Stomach (tissue), 9 donors: Measurements from ENCODE around the gene DCC. TPM values are rescaled to one million over a fixed set of nuclear protein-coding genes. Genes with fewer than 3 reads are reported as not detected.

Experiments used
- DNase-seq, 2 donors: peaks; one replicate each; pipeline versions ENCODE4 v3.0.0 to v3.0.0-alpha.2; 2013 to 2019
- H3K27ac ChIP-seq, 5 donors: fragments of 200-600 bp in 4 of 5; sonication (generic) in 4 of 5; one replicate each; pipeline ENCODE4 v1.5.1; 2013 to 2019; ENCODE audit warnings: mild to moderate bottlenecking in 1 of 5, moderate library complexity in 1 of 5
- H3K27me3 ChIP-seq, 3 donors: fragments of 200-600 bp; sonication (generic); one replicate each; pipeline ENCODE4 v1.5.1; 2017 to 2019; ENCODE audit warnings: mixed run types in 1 of 3
- H3K36me3 ChIP-seq, 4 donors: fragments of 200-600 bp; sonication (generic); 1 replicate in 3 of 4; 2 replicates in 1 of 4; pipeline ENCODE4 v1.5.1; 2016 to 2019
- H3K4me1 ChIP-seq, 4 donors: fragments of 200-600 bp; sonication (generic); one replicate each; pipeline ENCODE4 v1.5.1; 2016 to 2019
- H3K4me3 ChIP-seq, 4 donors: fragments of 200-600 bp; sonication (generic) in 3 of 4; one replicate each; pipeline ENCODE4 v1.5.1; 2016 to 2019; ENCODE audit warnings: mild to moderate bottlenecking in 1 of 4
- H3K9me3 ChIP-seq, 4 donors: fragments of 200-600 bp; sonication (generic); one replicate each; pipeline ENCODE4 v1.5.1; 2016 to 2019
- CTCF ChIP-seq, 7 experiments: fragments of 450-650 bp in 4 of 7; fragments of 200-600 bp in 3 of 7; sonication (generic) in 3 of 7; IDR thresholded peaks; one replicate each; pipeline ENCODE4 v1.5.1; 2016 to 2019; ENCODE audit warnings: antibody characterized with exemption in 7 of 7, control low read depth in 2 of 7, mild to moderate bottlenecking in 1 of 7
- EP300 ChIP-seq: sonication (generic); formaldehyde crosslinking; IDR thresholded peaks from one replicate; pipeline ENCODE4 v1.6.1; 2017; ENCODE audit warnings: antibody characterized with exemption
- POLR2A ChIP-seq, 4 donors: fragments of 450-650 bp; IDR thresholded peaks; one replicate each; pipeline ENCODE4 v1.6.1; 2016; ENCODE audit warnings: antibody characterized with exemption in 4 of 4, control low read depth in 2 of 4, mild to moderate bottlenecking in 1 of 4, moderate library complexity in 1 of 4
- POLR2AphosphoS5 ChIP-seq, 3 donors: sonication (generic); formaldehyde crosslinking; IDR thresholded peaks; one replicate each; pipeline ENCODE4 v1.6.1; 2016; ENCODE audit warnings: antibody characterized with exemption in 3 of 3
- WGBS, 5 donors: extraction: QIAGEN DNeasy Blood & Tissue Kit in 3 of 5; methylation state at CpG; one replicate each; pipeline versions ENCODE4 v1.1.5 to v1.1.7; 2013 to 2018; 5-methylcytosine and 5-hydroxymethylcytosine counted together
- intact Hi-C: fragments of 100-400 bp; cut with DNase I; formaldehyde crosslinking; loops from one replicate; pipeline ENCODE4 v1.15.1; 2023; ENCODE audit warnings: low total_unique reads
- polyA plus RNA-seq, 3 donors: library from polyadenylated mRNA; stranded (reverse); fragments of 200-250 nt; gene quantifications; one replicate each; pipeline ENCODE4 v1.2.3, GENCODE V29; 2013
- total RNA-seq, 5 donors: library from RNA; depleted of rRNA; stranded (reverse); fragments of >200 nt; gene quantifications; one replicate each; pipeline versions ENCODE4 v1.1.0 to v1.2.3, GENCODE V29; 2014 to 2016
- donor health status: healthy with polysubstance abuse.
- donor health status: Bipolar disorder and iron deficiency.
- donor health status: healthy.

DCC gene
- total and polyA plus RNA-seq, 8 donors, result 0.58 to 1.7 TPM; not detected in 6

GRCh38 chr18:52451851-52452250 lies 111.9 kb downstream of the DCC start:
- H3K4me1 ChIP-seq, result no peaks in the 10 kb centered on the region
- WGBS, 5 donors, result 34 to 68% (median 47%) methylated on average over 1 of the region's 1 CpG
- no peak overlapping the region for H3K4me3 ChIP-seq
- no peaks in the 10 kb centered on the region for H3K27me3 ChIP-seq
- DNase-seq, result no peak
- H3K27ac ChIP-seq, result no peak overlapping the region
- H3K9me3 ChIP-seq, result no peaks in the 10 kb centered on the region
- no peaks in the 10 kb centered on the region for H3K36me3 ChIP-seq
- no peak for TF ChIP-seq POLR2AphosphoS5 (IDR thresholded peaks at IDR 0.05)
- no peak for TF ChIP-seq EP300
- no peak for TF ChIP-seq CTCF (IDR thresholded peaks at IDR 0.05)
- no peak for TF ChIP-seq POLR2A (IDR thresholded peaks at IDR 0.05)
- intact Hi-C loops, result no loop called here

- no peak overlapping the region for H3K4me3 ChIP-seq
- TF ChIP-seq CTCF (IDR thresholded peaks at IDR 0.05) (no peak), EP300 (no peak), POLR2AphosphoS5 (IDR thresholded peaks at IDR 0.05) (no peak)
- no peaks in the 10 kb centered on the region for H3K27me3 ChIP-seq
- intact Hi-C loops, result no loop called here
- H3K27ac ChIP-seq, result no peak overlapping the region
- no peak for DNase-seq
- WGBS, 5 donors, result 81 to 88% (median 86%) methylated on average over 4 of the region's 4 CpGs
- no peaks in the 10 kb centered on the region for H3K4me1 ChIP-seq
- no peaks in the 10 kb centered on the region for H3K9me3 ChIP-seq
- no peaks in the 10 kb centered on the region for H3K36me3 ChIP-seq
Measured at GRCh38 chr18:52452427-52452826, 112.4 kb downstream of the DCC start.

DNA sequence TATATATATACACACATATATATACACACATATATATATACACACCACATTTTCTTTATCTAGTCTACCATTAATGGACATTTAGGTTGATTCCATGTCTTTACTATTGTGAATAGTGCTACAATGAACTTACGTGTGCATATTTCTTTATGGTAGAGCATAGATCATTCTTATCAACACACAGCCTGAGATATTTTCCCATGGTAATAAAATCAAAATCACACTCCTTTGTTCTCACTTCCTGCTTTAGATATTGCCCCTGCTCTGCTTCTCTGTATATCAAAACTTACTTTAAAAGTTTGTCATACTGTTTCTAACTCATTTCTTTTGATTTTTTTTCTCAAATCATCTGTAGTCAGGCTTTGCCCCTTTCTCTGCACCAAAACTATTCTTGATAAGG lies 119.9 kb downstream of the DCC start:
- WGBS, 5 donors, result 44 to 79% (median 65%) methylated on average over 1 of the region's 1 CpG
- DNase-seq, result no peak
- H3K4me3 ChIP-seq, result no peak overlapping the region
- no peaks in the 10 kb centered on the region for H3K4me1 ChIP-seq
- no peak overlapping the region for H3K27ac ChIP-seq
- TF ChIP-seq CTCF (IDR thresholded peaks at IDR 0.05) (no peak), EP300 (no peak), POLR2AphosphoS5 (IDR thresholded peaks at IDR 0.05) (no peak), POLR2A (IDR thresholded peaks at IDR 0.05) (no peak)
- H3K36me3 ChIP-seq, result no peaks in the 10 kb centered on the region
- H3K27me3 ChIP-seq, result no peaks in the 10 kb centered on the region
- intact Hi-C loops, result no loop called here
- no peaks in the 10 kb centered on the region for H3K9me3 ChIP-seq

- Histone ChIP-seq H3K4me3 (no peak overlapping the region), H3K27me3 (no peaks in the 10 kb centered on the region), H3K4me1 (no peaks in the 10 kb centered on the region), H3K36me3 (no peaks in the 10 kb centered on the region), H3K9me3 (no peaks in the 10 kb centered on the region), H3K27ac (no peak overlapping the region)
- intact Hi-C loops, result no loop called here
- WGBS, 5 donors, result 84 to 89% (median 88%) methylated on average over 4 of the region's 4 CpGs
- no peak for TF ChIP-seq POLR2A (IDR thresholded peaks at IDR 0.05)
- no peak for TF ChIP-seq POLR2AphosphoS5 (IDR thresholded peaks at IDR 0.05)
- no peak for DNase-seq
Measured at GRCh38 chr18:52462853-52463252, 122.9 kb downstream of the DCC start.

DNA sequence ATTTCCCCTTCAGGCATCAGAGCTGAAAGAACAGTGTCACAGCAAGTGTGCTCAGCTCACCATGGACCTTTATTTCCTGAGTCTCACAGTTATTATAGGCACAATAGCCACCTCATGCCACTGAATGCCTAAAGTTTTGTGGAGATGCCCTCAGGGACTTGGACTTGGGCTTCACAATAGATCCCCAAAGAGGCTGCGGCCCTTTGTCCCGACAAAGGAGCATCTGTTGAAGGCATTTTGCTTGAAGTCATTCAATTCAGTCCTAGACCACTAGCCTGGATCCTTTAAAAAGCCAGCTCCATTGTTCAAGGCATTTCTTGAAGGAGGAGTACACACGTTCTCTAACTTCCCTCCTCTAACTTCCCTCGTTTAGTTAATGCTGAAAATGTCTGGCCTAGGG lies 125.4 kb downstream of the DCC start:
- no peak for DNase-seq
- no peaks in the 10 kb centered on the region for H3K36me3 ChIP-seq
- TF ChIP-seq POLR2AphosphoS5 (IDR thresholded peaks at IDR 0.05) (no peak), POLR2A (IDR thresholded peaks at IDR 0.05) (no peak), EP300 (no peak), CTCF (IDR thresholded peaks at IDR 0.05) (no peak)
- H3K4me3 ChIP-seq, result no peak overlapping the region
- H3K27ac ChIP-seq, result no peak overlapping the region
- intact Hi-C loops, result no loop called here
- WGBS, 5 donors, result 63 to 69% (median 63%) methylated on average over 4 of the region's 4 CpGs
- H3K9me3 ChIP-seq, result no peaks in the 10 kb centered on the region
- H3K27me3 ChIP-seq, result no peaks in the 10 kb centered on the region
- H3K4me1 ChIP-seq, result no peaks in the 10 kb centered on the region
